Nephron (organoid): Measurements from ENCODE around the gene ATRIP.

ENCODE experiments used
- H3K27ac Mint-ChIP-seq, 3 experiments: 2 replicates each; pipeline ENCODE4 v1.8.0; 2020; ENCODE audit warnings: mixed read lengths in 3 of 3, mild to moderate bottlenecking in 2 of 3, moderate library complexity in 1 of 3
- H3K27me3 Mint-ChIP-seq: 2 replicates; pipeline ENCODE4 v1.8.0; 2021; ENCODE audit warnings: low read depth, mild to moderate bottlenecking, moderate library complexity, mixed read lengths
- H3K36me3 Mint-ChIP-seq: 2 replicates; pipeline ENCODE4 v1.8.0; 2020; ENCODE audit warnings: low read depth, mixed read lengths
- H3K4me1 Mint-ChIP-seq: 2 replicates; pipeline ENCODE4 v1.8.0; 2020; ENCODE audit warnings: mixed read lengths
- H3K4me3 Mint-ChIP-seq, 3 experiments: 2 replicates each; pipeline ENCODE4 v1.8.0; 2020; ENCODE audit warnings: mild to moderate bottlenecking in 3 of 3, mixed read lengths in 3 of 3, moderate library complexity in 2 of 3
- H3K9me3 Mint-ChIP-seq: 2 replicates; pipeline ENCODE4 v1.8.0; 2020; ENCODE audit warnings: mixed read lengths
- TF ChIP-seq, protein P1 (sequence below), 3 experiments: fragments of 200-600 bp; sonication (generic); IDR thresholded peaks; one replicate each; pipeline ENCODE4 v1.5.0; 2021; ENCODE audit warnings: antibody characterized with exemption in 3 of 3; ENCODE audit not compliant: unreplicated experiment in 3 of 3

Gene ATRIP

GRCh38 chr3:48413611-48414010 is 32.9 kb upstream of the ATRIP start:
- H3K27me3 Mint-ChIP-seq = no peaks in the 10 kb centered on the region
- H3K4me1 Mint-ChIP-seq = no peaks in the 10 kb centered on the region
- H3K36me3 Mint-ChIP-seq = peaks cover 43% of the 10 kb centered on the region
- no peaks in the 10 kb centered on the region for H3K9me3 Mint-ChIP-seq
- H3K4me3 Mint-ChIP-seq = no peak overlapping the region
- TF ChIP-seq, protein P1, sequence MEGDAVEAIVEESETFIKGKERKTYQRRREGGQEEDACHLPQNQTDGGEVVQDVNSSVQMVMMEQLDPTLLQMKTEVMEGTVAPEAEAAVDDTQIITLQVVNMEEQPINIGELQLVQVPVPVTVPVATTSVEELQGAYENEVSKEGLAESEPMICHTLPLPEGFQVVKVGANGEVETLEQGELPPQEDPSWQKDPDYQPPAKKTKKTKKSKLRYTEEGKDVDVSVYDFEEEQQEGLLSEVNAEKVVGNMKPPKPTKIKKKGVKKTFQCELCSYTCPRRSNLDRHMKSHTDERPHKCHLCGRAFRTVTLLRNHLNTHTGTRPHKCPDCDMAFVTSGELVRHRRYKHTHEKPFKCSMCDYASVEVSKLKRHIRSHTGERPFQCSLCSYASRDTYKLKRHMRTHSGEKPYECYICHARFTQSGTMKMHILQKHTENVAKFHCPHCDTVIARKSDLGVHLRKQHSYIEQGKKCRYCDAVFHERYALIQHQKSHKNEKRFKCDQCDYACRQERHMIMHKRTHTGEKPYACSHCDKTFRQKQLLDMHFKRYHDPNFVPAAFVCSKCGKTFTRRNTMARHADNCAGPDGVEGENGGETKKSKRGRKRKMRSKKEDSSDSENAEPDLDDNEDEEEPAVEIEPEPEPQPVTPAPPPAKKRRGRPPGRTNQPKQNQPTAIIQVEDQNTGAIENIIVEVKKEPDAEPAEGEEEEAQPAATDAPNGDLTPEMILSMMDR (IDR thresholded peaks at IDR 0.05; ENCODE audit: unreplicated experiment in 3 of 3) = no peak
- H3K27ac Mint-ChIP-seq = no peak overlapping the region

DNA sequence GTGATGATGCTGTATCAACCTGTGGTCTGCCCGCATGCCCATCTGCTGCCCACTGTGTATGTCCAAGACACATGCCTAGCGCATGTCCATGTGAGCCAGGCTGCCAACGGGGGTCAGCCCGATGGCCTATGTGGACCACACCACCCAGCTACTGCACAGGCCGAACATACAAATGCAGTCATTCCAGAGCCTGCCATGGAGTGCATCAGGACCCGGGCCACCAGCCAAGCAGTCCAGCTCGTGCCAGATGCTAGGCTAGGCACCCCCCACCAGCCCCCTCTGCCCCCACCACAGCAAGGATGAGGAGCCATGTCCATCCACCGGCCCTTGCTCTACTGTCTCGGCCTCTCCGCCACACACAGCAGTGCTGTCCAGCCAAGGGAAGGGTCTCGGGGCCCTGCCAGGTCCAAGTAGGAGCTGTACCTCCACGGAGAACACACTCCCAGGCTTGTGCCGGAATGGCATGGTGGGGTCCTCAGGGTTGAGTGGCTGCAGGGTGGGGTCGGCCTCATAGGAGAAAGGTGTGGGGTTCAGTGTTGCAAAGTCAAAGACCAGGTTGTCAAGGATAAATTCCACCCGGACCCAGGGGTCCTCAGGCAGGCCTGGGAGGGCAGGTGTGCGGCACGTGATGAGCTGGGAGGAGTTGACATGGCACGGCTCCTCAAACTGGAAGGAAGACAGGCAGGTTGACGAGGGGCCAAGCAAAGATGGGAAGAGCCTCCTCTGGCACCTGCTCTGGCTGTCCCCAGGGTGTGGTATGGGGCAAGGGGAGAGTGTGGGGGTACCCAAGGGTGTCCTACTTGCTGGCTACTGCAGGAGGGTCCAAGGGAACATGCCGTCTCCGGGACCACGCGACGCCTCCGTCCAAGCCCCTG is 31.9 kb upstream of the ATRIP start:
- H3K4me3 Mint-ChIP-seq = no peak overlapping the region
- no peak overlapping the region for H3K27ac Mint-ChIP-seq
- peaks cover 33% of the 10 kb centered on the region for H3K36me3 Mint-ChIP-seq
- H3K4me1 Mint-ChIP-seq = no peaks in the 10 kb centered on the region
- no peaks in the 10 kb centered on the region for H3K9me3 Mint-ChIP-seq
- H3K27me3 Mint-ChIP-seq = no peaks in the 10 kb centered on the region
- TF ChIP-seq, protein P1 (IDR thresholded peaks at IDR 0.05; ENCODE audit: unreplicated experiment in 3 of 3) = no peak

- Mint-ChIP-seq H3K36me3 (peaks cover 29% of the 10 kb centered on the region), H3K4me3 (no peak overlapping the region), H3K9me3 (no peaks in the 10 kb centered on the region), H3K27me3 (no peaks in the 10 kb centered on the region), H3K4me1 (no peaks in the 10 kb centered on the region), H3K27ac (no peak overlapping the region)
- TF ChIP-seq, protein P1 (IDR thresholded peaks at IDR 0.05; ENCODE audit: unreplicated experiment in 3 of 3) = no peak
These were observed 31.1 kb upstream of the ATRIP start for GRCh38 chr3:48415251-48415953.

DNA sequence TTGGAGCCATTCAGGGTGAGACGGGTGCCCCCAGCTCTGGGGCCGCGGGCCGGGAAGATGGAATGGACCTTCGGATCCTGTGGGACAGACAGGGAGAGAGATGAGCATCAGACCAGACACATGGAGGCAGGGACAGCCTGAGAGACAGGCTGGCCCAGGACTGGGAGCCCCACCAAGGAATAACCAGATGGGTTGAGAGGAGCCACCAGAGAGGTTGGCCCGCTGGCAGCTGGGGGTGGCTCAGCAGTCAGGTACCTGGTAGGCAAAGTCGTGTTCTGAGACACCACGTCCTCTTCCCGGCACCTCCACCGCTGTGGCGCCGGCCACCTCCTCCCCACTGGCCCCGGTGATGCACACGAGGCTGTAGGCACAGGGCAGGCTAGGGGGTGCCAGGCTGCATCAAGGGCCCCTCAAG is 30.4 kb upstream of the ATRIP start:
- TF ChIP-seq, protein P1 (IDR thresholded peaks at IDR 0.05; ENCODE audit: unreplicated experiment in 3 of 3) = no peak
- Mint-ChIP-seq H3K9me3 (no peaks in the 10 kb centered on the region), H3K27ac (no peak overlapping the region), H3K4me3 (no peak overlapping the region), H3K27me3 (no peaks in the 10 kb centered on the region), H3K36me3 (peaks cover 27% of the 10 kb centered on the region), H3K4me1 (no peaks in the 10 kb centered on the region)

GRCh38 chr3:48416546-48416945 is 30.0 kb upstream of the ATRIP start:
- no peaks in the 10 kb centered on the region for H3K27me3 Mint-ChIP-seq
- H3K4me3 Mint-ChIP-seq = no peak overlapping the region
- peaks cover 27% of the 10 kb centered on the region for H3K36me3 Mint-ChIP-seq
- H3K9me3 Mint-ChIP-seq = no peaks in the 10 kb centered on the region
- no peak overlapping the region for H3K27ac Mint-ChIP-seq
- TF ChIP-seq, protein P1 (IDR thresholded peaks at IDR 0.05; ENCODE audit: unreplicated experiment in 3 of 3) = no peak
- no peaks in the 10 kb centered on the region for H3K4me1 Mint-ChIP-seq
